IMR-90 (cell line): ENCODE results near the gene NDUFA13.

ENCODE experiments used
- CEBPB ChIP-seq: IDR thresholded peaks from 2 replicates; pipeline ENCODE4 v1.6.1; 2012; ENCODE audit warnings: low read depth, low read length, improper control_type of control experiment
- CHD1 ChIP-seq: IDR thresholded peaks from 2 replicates; pipeline ENCODE4 v1.6.1; 2012; ENCODE audit warnings: low read depth, low read length, improper control_type of control experiment
- MAFK ChIP-seq: IDR thresholded peaks from 2 replicates; pipeline ENCODE4 v1.6.1; 2012; ENCODE audit warnings: low read depth, low read length, improper control_type of control experiment
- MAZ ChIP-seq: IDR thresholded peaks from 2 replicates; pipeline ENCODE4 v1.6.1; 2012; ENCODE audit warnings: low read depth, mild to moderate bottlenecking, low read length, improper control_type of control experiment, moderate library complexity, borderline replicate concordance
- NFE2L2 ChIP-seq: fragments of 150-350 bp; IDR thresholded peaks from 2 replicates; pipeline ENCODE4 v1.6.1; 2016; ENCODE audit warnings: low read depth, mild to moderate bottlenecking, low read length
- POLR2A ChIP-seq: IDR thresholded peaks from 2 replicates; pipeline ENCODE4 v1.6.1; 2012; ENCODE audit warnings: mild to moderate bottlenecking, low read depth, low read length
- RAD21 ChIP-seq: IDR thresholded peaks from 2 replicates; pipeline ENCODE4 v1.6.1; 2012; ENCODE audit warnings: low read length, improper control_type of control experiment
- RFX5 ChIP-seq: IDR thresholded peaks from 2 replicates; pipeline ENCODE4 v1.8.0; 2012; ENCODE audit warnings: low read depth, mild to moderate bottlenecking, low read length, moderate library complexity
- SMC3 ChIP-seq: fragments of 150-350 bp; IDR thresholded peaks from 2 replicates; pipeline ENCODE4 v1.6.1; 2016; ENCODE audit warnings: low read depth, mild to moderate bottlenecking, antibody characterized with exemption, low read length, moderate library complexity
- TF ChIP-seq, protein P1 (sequence below): fragments of 150-350 bp; IDR thresholded peaks from 2 replicates; pipeline ENCODE4 v1.6.1; 2017; ENCODE audit warnings: mild to moderate bottlenecking, antibody characterized with exemption, low read length, low read depth
- TF ChIP-seq, protein P2 (sequence below): conservative IDR thresholded peaks from 2 replicates; pipeline ENCODE4 v1.5.1; 2012; ENCODE audit warnings: mild to moderate bottlenecking, low read depth, low read length, improper control_type of control experiment

DNA sequence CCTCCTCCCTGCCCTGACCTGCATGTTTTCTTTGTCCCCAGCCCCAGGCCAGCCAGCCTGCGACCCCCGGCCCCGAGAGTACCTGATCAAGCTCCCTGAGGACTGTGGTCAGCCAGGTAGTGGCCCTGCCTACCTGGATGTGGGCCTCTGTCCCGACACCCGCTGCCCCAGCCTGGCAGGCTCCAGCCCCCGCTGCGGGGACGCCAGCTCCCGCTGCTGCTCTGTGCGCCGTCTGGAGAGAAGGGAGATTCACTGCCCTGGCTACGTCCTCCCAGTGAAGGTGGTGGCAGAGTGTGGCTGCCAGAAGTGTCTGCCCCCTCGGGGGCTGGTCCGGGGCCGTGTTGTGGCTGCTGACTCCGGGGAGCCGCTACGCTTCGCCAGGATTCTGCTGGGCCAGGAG, 27.6 kb downstream of the NDUFA13 start:
- no peak for TF ChIP-seq POLR2A
- TF ChIP-seq, protein P1, sequence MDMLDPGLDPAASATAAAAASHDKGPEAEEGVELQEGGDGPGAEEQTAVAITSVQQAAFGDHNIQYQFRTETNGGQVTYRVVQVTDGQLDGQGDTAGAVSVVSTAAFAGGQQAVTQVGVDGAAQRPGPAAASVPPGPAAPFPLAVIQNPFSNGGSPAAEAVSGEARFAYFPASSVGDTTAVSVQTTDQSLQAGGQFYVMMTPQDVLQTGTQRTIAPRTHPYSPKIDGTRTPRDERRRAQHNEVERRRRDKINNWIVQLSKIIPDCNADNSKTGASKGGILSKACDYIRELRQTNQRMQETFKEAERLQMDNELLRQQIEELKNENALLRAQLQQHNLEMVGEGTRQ: no peak
- TF ChIP-seq, protein P2, sequence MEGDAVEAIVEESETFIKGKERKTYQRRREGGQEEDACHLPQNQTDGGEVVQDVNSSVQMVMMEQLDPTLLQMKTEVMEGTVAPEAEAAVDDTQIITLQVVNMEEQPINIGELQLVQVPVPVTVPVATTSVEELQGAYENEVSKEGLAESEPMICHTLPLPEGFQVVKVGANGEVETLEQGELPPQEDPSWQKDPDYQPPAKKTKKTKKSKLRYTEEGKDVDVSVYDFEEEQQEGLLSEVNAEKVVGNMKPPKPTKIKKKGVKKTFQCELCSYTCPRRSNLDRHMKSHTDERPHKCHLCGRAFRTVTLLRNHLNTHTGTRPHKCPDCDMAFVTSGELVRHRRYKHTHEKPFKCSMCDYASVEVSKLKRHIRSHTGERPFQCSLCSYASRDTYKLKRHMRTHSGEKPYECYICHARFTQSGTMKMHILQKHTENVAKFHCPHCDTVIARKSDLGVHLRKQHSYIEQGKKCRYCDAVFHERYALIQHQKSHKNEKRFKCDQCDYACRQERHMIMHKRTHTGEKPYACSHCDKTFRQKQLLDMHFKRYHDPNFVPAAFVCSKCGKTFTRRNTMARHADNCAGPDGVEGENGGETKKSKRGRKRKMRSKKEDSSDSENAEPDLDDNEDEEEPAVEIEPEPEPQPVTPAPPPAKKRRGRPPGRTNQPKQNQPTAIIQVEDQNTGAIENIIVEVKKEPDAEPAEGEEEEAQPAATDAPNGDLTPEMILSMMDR: no peak
- no peak for TF ChIP-seq RAD21
- TF ChIP-seq CEBPB: no peak
- TF ChIP-seq SMC3: no peak
- no peak for TF ChIP-seq RFX5
- no peak for TF ChIP-seq MAZ
- TF ChIP-seq NFE2L2: no peak
- no peak for TF ChIP-seq CHD1
- no peak for TF ChIP-seq MAFK
